ENCODE data around the gene FAM124A. TPM values are rescaled to one million over a fixed set of nuclear protein-coding genes. Genes with fewer than 3 reads are reported as not detected.

The FAM124A gene
- total RNA-seq, 2 donors from 2014 or later: 0.29 TPM; not detected in 1

DNA sequence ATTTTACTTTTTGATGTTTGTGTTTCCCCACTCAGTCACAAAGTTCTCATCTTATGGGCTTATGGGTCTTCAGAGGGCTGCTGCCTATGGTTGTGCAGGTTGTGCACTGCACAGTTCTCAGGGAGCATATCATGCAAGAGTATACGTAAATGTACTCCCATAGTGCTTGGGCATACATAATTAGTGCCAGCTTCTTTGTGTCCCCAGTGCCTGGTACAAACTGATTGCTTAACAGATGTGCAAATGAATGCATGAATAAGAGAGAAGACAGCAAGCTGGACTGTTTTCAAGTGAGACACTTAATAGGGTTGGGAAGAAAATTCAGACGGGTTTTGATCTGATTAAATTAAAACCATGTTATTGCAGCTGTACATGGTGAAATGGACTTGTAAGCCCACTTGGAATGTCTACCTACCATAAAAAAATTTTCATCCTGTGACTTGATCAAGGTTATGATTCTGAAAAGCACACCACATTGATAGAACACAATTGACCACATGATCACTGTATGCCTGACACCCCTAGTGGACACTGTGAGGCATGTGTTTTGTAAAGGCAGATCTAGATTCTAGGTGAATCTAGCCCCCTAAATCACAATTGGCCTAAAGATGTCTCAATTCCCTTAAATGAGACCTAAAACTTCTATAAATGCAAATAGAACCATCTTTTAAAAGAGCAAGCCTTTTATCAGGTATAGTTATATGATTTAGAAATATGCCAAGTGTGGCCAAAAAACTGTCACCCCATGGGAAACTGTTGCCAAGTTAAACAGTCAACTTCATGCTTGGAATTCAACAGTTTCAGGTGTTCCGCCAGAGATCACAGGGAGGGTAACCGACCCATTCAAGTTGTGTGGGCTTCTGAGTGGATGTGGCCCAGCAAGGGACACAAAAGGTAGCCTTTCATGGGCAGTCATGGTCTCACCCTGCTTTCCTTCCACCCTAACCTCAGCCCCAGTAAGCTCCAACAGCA lies 27.9 kb downstream of the FAM124A start:
- DNase-seq (no peak), ATAC-seq (no peak)
- peaks cover 31% of the 10 kb centered on the region for H3K27me3 Mint-ChIP-seq
- H3K4me3 Mint-ChIP-seq: no peak overlapping the region
- no peaks in the 10 kb centered on the region for H3K4me1 Mint-ChIP-seq
- no peaks in the 10 kb centered on the region for H3K9me3 ChIP-seq (ENCODE audit: control insufficient read depth, low read length, poor library complexity, severe bottlenecking)
- no peak overlapping the region for H3K27ac Mint-ChIP-seq
- H3K36me3 Mint-ChIP-seq (ENCODE audit: low read depth): no peaks in the 10 kb centered on the region

GRCh38 chr13:51251480-51251879 lies 29.3 kb downstream of the FAM124A start:
- peaks cover 26% of the 10 kb centered on the region for H3K27me3 Mint-ChIP-seq
- H3K9me3 ChIP-seq (ENCODE audit: control insufficient read depth, low read length, poor library complexity, severe bottlenecking): no peaks in the 10 kb centered on the region
- H3K4me1 Mint-ChIP-seq: no peaks in the 10 kb centered on the region
- H3K36me3 Mint-ChIP-seq (ENCODE audit: low read depth): no peaks in the 10 kb centered on the region
- ATAC-seq (no peak), DNase-seq (no peak)
- H3K4me3 Mint-ChIP-seq: no peak overlapping the region
- H3K27ac Mint-ChIP-seq: no peak overlapping the region

- ATAC-seq: no peak
- no peak for DNase-seq
- Mint-ChIP-seq H3K4me3 (no peak overlapping the region), H3K27me3 (peaks cover 20% of the 10 kb centered on the region), H3K4me1 (no peaks in the 10 kb centered on the region), H3K36me3 (ENCODE audit: low read depth) (no peaks in the 10 kb centered on the region), H3K27ac (no peak overlapping the region)
- H3K9me3 ChIP-seq (ENCODE audit: control insufficient read depth, low read length, poor library complexity, severe bottlenecking): no peaks in the 10 kb centered on the region
Measured at GRCh38 chr13:51252954-51253532, 30.8 kb downstream of the FAM124A start.

- H3K36me3 Mint-ChIP-seq (ENCODE audit: low read depth): no peaks in the 10 kb centered on the region
- H3K4me3 Mint-ChIP-seq: no peak overlapping the region
- no peak overlapping the region for H3K27ac Mint-ChIP-seq
- H3K4me1 Mint-ChIP-seq: no peaks in the 10 kb centered on the region
- ATAC-seq (no peak), DNase-seq (no peak)
- no peaks in the 10 kb centered on the region for H3K9me3 ChIP-seq (ENCODE audit: control insufficient read depth, low read length, poor library complexity, severe bottlenecking)
- peaks cover 29% of the 10 kb centered on the region for H3K27me3 Mint-ChIP-seq
Measured at GRCh38 chr13:51255556-51255955, 33.4 kb downstream of the FAM124A start.

- H3K36me3 Mint-ChIP-seq (ENCODE audit: low read depth): no peaks in the 10 kb centered on the region
- H3K4me1 Mint-ChIP-seq: no peaks in the 10 kb centered on the region
- H3K27me3 Mint-ChIP-seq: peaks cover 33% of the 10 kb centered on the region
- ATAC-seq (no peak), DNase-seq (no peak)
- H3K4me3 Mint-ChIP-seq: no peak overlapping the region
- H3K9me3 ChIP-seq (ENCODE audit: control insufficient read depth, low read length, poor library complexity, severe bottlenecking): no peaks in the 10 kb centered on the region
- no peak overlapping the region for H3K27ac Mint-ChIP-seq
Measured at GRCh38 chr13:51257187-51257586, 35.0 kb downstream of the FAM124A start.

GRCh38 chr13:51258612-51259548 lies 36.7 kb downstream of the FAM124A start:
- H3K9me3 ChIP-seq (ENCODE audit: control insufficient read depth, low read length, poor library complexity, severe bottlenecking): no peaks in the 10 kb centered on the region
- Mint-ChIP-seq H3K36me3 (ENCODE audit: low read depth) (no peaks in the 10 kb centered on the region), H3K4me1 (no peaks in the 10 kb centered on the region), H3K4me3 (no peak overlapping the region), H3K27me3 (peaks cover 29% of the 10 kb centered on the region), H3K27ac (no peak overlapping the region)
- DNase-seq (no peak), ATAC-seq (no peak)

DNA sequence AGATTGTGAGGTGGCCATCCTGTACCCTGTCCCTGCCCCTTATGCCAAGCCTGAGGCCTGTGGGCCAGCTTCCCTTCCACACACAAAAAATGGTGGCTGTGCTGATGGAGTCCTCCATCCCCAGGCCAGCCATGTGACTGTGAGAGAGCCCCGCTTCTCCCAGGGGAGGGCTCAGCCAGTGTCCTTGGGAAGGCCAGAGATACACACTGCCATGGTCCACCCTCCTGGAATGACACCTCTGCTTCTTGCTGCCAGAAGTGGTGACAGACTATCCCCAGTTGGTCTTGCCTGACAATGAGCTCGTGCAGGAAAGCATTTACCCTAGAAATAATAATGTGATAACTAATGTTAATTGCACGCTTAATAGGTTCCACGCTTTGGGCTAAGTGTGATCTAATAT lies 38.0 kb downstream of the FAM124A start:
- ATAC-seq: no peak
- Mint-ChIP-seq H3K36me3 (ENCODE audit: low read depth) (no peaks in the 10 kb centered on the region), H3K4me3 (no peak overlapping the region), H3K4me1 (no peaks in the 10 kb centered on the region), H3K27me3 (peaks cover 29% of the 10 kb centered on the region), H3K27ac (no peak overlapping the region)
- DNase-seq: no peak
- no peaks in the 10 kb centered on the region for H3K9me3 ChIP-seq (ENCODE audit: control insufficient read depth, low read length, poor library complexity, severe bottlenecking)

DNA sequence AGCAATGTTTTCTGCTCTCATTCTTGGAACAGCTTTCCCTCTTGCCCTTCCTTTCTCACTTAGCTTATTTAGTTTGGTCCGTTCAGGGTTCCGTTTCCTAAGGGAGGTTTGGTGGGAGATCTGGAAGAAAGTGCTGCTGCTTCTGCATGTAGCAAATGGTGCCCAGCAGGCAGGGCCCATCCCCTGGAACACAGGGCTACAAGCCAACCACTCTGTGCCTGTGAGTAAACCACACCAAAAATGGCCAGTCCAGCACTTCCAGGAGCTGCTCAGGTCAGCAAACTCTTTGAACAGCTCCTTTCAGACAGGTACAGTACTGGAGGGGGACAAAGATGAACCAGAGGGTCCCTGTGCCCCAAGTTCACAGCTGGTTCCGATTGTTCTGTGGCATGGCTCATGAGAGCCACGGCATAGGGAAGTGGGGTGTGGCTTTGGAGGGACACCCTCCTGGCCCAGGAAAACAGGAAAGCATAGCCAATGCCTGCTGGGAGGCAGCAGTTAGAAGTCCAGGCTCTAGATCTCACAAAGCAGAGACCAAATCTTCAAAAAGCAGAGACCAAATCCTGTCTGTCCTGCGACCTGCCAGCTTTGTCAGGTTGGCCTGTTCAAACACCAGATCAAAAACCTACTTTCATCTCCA lies 39.5 kb downstream of the FAM124A start:
- Mint-ChIP-seq H3K4me1 (no peaks in the 10 kb centered on the region), H3K4me3 (no peak overlapping the region), H3K27me3 (peaks cover 24% of the 10 kb centered on the region), H3K36me3 (ENCODE audit: low read depth) (no peaks in the 10 kb centered on the region), H3K27ac (no peak overlapping the region)
- DNase-seq (no peak), ATAC-seq (no peak)
- H3K9me3 ChIP-seq (ENCODE audit: control insufficient read depth, low read length, poor library complexity, severe bottlenecking): no peaks in the 10 kb centered on the region

DNA sequence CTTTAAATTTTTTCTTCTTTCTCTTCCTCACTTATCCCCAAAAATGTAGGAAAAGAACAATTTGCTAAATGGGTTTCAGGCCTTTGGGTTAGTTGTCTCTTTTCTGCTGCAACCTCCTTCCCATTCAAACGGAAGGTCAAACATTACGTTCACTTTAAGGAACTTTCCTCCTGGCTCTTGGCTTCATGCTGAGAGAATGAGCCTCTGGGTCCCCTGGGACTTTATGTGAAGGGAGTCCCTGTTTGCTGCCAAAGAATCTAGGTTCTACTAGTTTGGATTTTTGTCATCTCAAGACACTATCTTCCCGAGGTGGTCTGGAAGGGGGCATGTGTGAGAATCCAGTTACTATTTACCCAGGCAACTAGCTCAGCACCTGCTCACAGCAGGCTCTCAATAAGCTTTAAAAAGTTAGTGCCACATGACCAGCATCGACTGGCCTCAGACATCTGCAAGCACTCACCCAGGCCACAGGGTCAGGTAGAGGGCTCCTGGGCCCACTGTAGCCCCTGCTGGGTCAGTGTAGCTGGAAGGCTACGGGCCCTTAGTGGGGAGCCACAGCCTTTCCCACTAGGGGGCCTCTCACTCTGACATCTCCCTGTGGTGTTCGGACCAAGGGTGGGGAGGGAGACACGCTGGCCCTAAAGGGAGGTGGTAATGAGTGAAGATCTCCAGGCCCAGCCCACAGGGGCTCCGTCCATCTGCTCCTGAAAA lies 40.5 kb downstream of the FAM124A start:
- ATAC-seq (no peak), DNase-seq (no peak)
- Mint-ChIP-seq H3K4me3 (no peak overlapping the region), H3K27me3 (peaks cover 24% of the 10 kb centered on the region), H3K4me1 (no peaks in the 10 kb centered on the region), H3K27ac (no peak overlapping the region), H3K36me3 (ENCODE audit: low read depth) (no peaks in the 10 kb centered on the region)
- H3K9me3 ChIP-seq (ENCODE audit: control insufficient read depth, low read length, poor library complexity, severe bottlenecking): no peaks in the 10 kb centered on the region

DNA sequence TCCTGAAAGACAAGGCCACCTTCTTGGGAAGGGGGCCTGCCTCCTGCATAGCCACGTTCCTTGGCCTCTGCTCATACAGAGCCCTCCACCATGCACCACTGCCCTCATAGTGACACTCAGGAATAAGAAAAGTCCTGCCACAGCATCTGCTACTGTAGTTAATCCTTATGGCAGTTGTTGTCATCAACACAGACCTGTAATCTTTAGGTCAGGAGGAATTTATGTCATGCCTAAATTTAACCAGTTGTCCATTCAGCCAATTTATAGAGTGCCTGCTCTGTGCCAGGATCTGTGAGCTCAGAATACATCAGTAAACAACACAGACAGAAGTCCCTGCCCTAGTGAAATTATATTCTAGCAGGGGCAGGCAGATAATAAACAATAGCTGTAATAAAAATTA lies 44.4 kb downstream of the FAM124A start:
- no peaks in the 10 kb centered on the region for H3K9me3 ChIP-seq (ENCODE audit: control insufficient read depth, low read length, poor library complexity, severe bottlenecking)
- no peaks in the 10 kb centered on the region for H3K36me3 Mint-ChIP-seq (ENCODE audit: low read depth)
- no peak overlapping the region for H3K27ac Mint-ChIP-seq
- no peak for ATAC-seq
- H3K4me3 Mint-ChIP-seq: no peak overlapping the region
- no peak for DNase-seq
- peaks cover 15% of the 10 kb centered on the region for H3K27me3 Mint-ChIP-seq
- H3K4me1 Mint-ChIP-seq: no peaks in the 10 kb centered on the region

- H3K4me1 Mint-ChIP-seq: no peaks in the 10 kb centered on the region
- peaks cover 14% of the 10 kb centered on the region for H3K27me3 Mint-ChIP-seq
- DNase-seq: no peak
- H3K9me3 ChIP-seq (ENCODE audit: control insufficient read depth, low read length, poor library complexity, severe bottlenecking): no peaks in the 10 kb centered on the region
- no peak for ATAC-seq
- no peaks in the 10 kb centered on the region for H3K36me3 Mint-ChIP-seq (ENCODE audit: low read depth)
- H3K4me3 Mint-ChIP-seq: no peak overlapping the region
- no peak overlapping the region for H3K27ac Mint-ChIP-seq
Measured at GRCh38 chr13:51267622-51268021, 45.4 kb downstream of the FAM124A start.

- H3K4me3 Mint-ChIP-seq: no peak overlapping the region
Measured at GRCh38 chr13:51269039-51269438, 46.8 kb downstream of the FAM124A start.

More at GRCh38 chr13:51269039-51269438, 46.8 kb downstream of the FAM124A start:
- ATAC-seq (no peak), DNase-seq (no peak)
- no peaks in the 10 kb centered on the region for H3K9me3 ChIP-seq (ENCODE audit: control insufficient read depth, low read length, poor library complexity, severe bottlenecking)
- Mint-ChIP-seq H3K27me3 (peaks cover 19% of the 10 kb centered on the region), H3K36me3 (ENCODE audit: low read depth) (no peaks in the 10 kb centered on the region), H3K27ac (no peak overlapping the region), H3K4me1 (no peaks in the 10 kb centered on the region)

Data from T-helper 17 cell (primary cell).